HCT116 (cell line): ENCODE data around the gene GRIFIN. TPM values are rescaled to one million over a fixed set of nuclear protein-coding genes. Genes with fewer than 3 reads are reported as not detected.

Source experiments
- ATAC-seq: fragments of 200-7000 bp; cut with Tn5 transposase; 2 replicates; pipeline ENCODE4 v1.9.1; 2020; ENCODE audit warnings: mild to moderate bottlenecking, moderate library complexity
- BruUV-seq: library from RNA; stranded (reverse); fragments of 400-500 nt; replicated peaks from 2 replicates; lab custom pipeline; 2021; lab: Mats Ljungman, UMichigan
- CTCF ChIA-PET: fragments of 300-600 bp; sonication (Branson Sonifier 250); formaldehyde crosslinking; loops from one replicate; lab custom pipeline; 2021; ENCODE audit warnings: antibody characterized with exemption; lab: Charles Lee
- POLR2A ChIA-PET: fragments of 300-600, 350-600 bp; sonication (Branson Sonifier 250); formaldehyde crosslinking; loops from one replicate; lab custom pipeline; 2021; ENCODE audit warnings: antibody characterized with exemption; lab: Charles Lee
- RAD21 ChIA-PET, 2 experiments: fragments of 300-600 bp; sonication (Branson Sonifier 250); formaldehyde crosslinking; loops; one replicate each; lab custom pipeline; 2023; ENCODE audit warnings: low total read pairs in 2 of 2; ENCODE audit not compliant: uncharacterized antibody in 2 of 2, unreplicated experiment in 2 of 2, low non-redundant PET in 1 of 2; lab: Charles Lee
- DNase-seq: peaks from one replicate; pipeline ENCODE4 v3.0.0-alpha.2; 2010; ENCODE audit warnings: low read depth, low spot score
- H2AFZ ChIP-seq: fragments of 200-600 bp; shearing (Covaris generic), sonication (generic); 2 replicates; pipeline ENCODE4 v1.6.1; 2017; ENCODE audit warnings: low read depth, mixed run types, mixed read lengths, antibody characterized with exemption, low read length; ENCODE audit not compliant: poor library complexity, severe bottlenecking
- H3K27ac ChIP-seq: 2 replicates; pipeline ENCODE4 v1.5.1; 2012; ENCODE audit warnings: low read depth, low read length
- H3K27me3 ChIP-seq: fragments of 200-600 bp; sonication (generic); 2 replicates; pipeline ENCODE4 v1.6.1; 2016; ENCODE audit warnings: mixed run types, low read length, mixed read lengths; ENCODE audit not compliant: insufficient read depth
- H3K36me3 ChIP-seq, 2 experiments: fragments of 200-500 bp in 1 of 2; fragments of 200-600 bp in 1 of 2; sonication (Bioruptor generic) in 1 of 2; sonication (generic) in 1 of 2; 2 replicates each; pipeline versions ENCODE4 v1.5.1 to v1.6.1; 2014 to 2016; ENCODE audit warnings: low read length in 2 of 2, inconsistent platforms in 1 of 2, mixed read lengths in 1 of 2, mixed run types in 1 of 2; ENCODE audit not compliant: insufficient read depth in 2 of 2, control insufficient read depth in 1 of 2
- H3K4me1 ChIP-seq, 2 experiments: fragments of 200-600 bp in 1 of 2; sonication (generic) in 1 of 2; 2 replicates each; pipeline versions ENCODE4 v1.5.1 to v1.6.1; 2012 to 2017; ENCODE audit warnings: low read length in 2 of 2, inconsistent platforms in 1 of 2, mild to moderate bottlenecking in 1 of 2, mixed read lengths in 1 of 2, mixed run types in 1 of 2, moderate library complexity in 1 of 2; ENCODE audit not compliant: insufficient read depth in 2 of 2, control insufficient read depth in 1 of 2
- H3K4me2 ChIP-seq: fragments of 200-600 bp; sonication (generic); 2 replicates; pipeline ENCODE4 v1.6.1; 2017; ENCODE audit warnings: mixed run types, low read length, mixed read lengths
- H3K4me3 ChIP-seq, 2 experiments: fragments of 200-600 bp in 1 of 2; sonication (generic) in 1 of 2; replicated peaks in 1 of 2; 2 replicates each; pipeline ENCODE4 v1.5.1; 2011 to 2016; ENCODE audit warnings: low read length in 2 of 2, control low read depth in 1 of 2, low read depth in 1 of 2, mild to moderate bottlenecking in 1 of 2, mixed read lengths in 1 of 2, mixed run types in 1 of 2
- H3K79me2 ChIP-seq: fragments of 200-600 bp; sonication (generic); 2 replicates; pipeline ENCODE4 v1.6.1; 2017; ENCODE audit warnings: mild to moderate bottlenecking, mixed run types, low read length, moderate library complexity, mixed read lengths; ENCODE audit not compliant: insufficient read depth
- H3K9ac ChIP-seq: fragments of 200-600 bp; sonication (generic); 2 replicates; pipeline ENCODE4 v1.6.1; 2016; ENCODE audit warnings: low read length, mixed read lengths
- H3K9me2 ChIP-seq: fragments of 200-600 bp; sonication (generic), shearing (Covaris generic); 2 replicates; pipeline ENCODE4 v1.6.1; 2017; ENCODE audit warnings: mixed run types, mild to moderate bottlenecking, moderate library complexity; ENCODE audit not compliant: insufficient read depth
- H3K9me3 ChIP-seq, 2 experiments: fragments of 200-500 bp in 1 of 2; fragments of 200-600 bp in 1 of 2; sonication (Bioruptor generic) in 1 of 2; sonication (generic) in 1 of 2; 2 replicates each; pipeline ENCODE4 v1.6.1; 2014 to 2017; ENCODE audit warnings: low read length in 2 of 2, mixed read lengths in 2 of 2, inconsistent platforms in 1 of 2, low read depth in 1 of 2, mild to moderate bottlenecking in 1 of 2, mixed run types in 1 of 2, moderate library complexity in 1 of 2; ENCODE audit not compliant: control insufficient read depth in 1 of 2, insufficient read depth in 1 of 2
- H4K20me1 ChIP-seq: fragments of 200-600 bp; sonication (generic), shearing (Covaris generic); 2 replicates; pipeline ENCODE4 v1.6.1; 2017; ENCODE audit warnings: mixed run types, mild to moderate bottlenecking, moderate library complexity; ENCODE audit not compliant: insufficient read depth
- ATF3 ChIP-seq: IDR thresholded peaks from 2 replicates; pipeline ENCODE4 v1.6.1; 2012
- CBX3 ChIP-seq: IDR thresholded peaks from 2 replicates; pipeline ENCODE4 v1.6.1; 2012; ENCODE audit warnings: low read depth
- CEBPB ChIP-seq: IDR thresholded peaks from 2 replicates; pipeline ENCODE4 v1.6.1; 2012; ENCODE audit warnings: low read depth
- CTCF ChIP-seq, 3 experiments: fragments of 200-600 bp in 1 of 3; sonication (generic) in 1 of 3; IDR thresholded peaks in 2 of 3; conservative IDR thresholded peaks in 1 of 3; 2 replicates each; pipeline ENCODE4 v1.5.1; 2012 to 2017; ENCODE audit warnings: low read depth in 2 of 3, low read length in 2 of 3, antibody characterized with exemption in 1 of 3, borderline replicate concordance in 1 of 3, control low read depth in 1 of 3, mild to moderate bottlenecking in 1 of 3, mixed read lengths in 1 of 3, mixed run types in 1 of 3, moderate library complexity in 1 of 3; ENCODE audit not compliant: insufficient read depth in 1 of 3
- ELF1 ChIP-seq: IDR thresholded peaks from 2 replicates; pipeline ENCODE4 v1.6.1; 2012; ENCODE audit warnings: low read depth, borderline replicate concordance
- EZH2 ChIP-seq: fragments of 200-600 bp; sonication (generic); IDR thresholded peaks from 2 replicates; pipeline ENCODE4 v1.6.1; 2017; ENCODE audit warnings: antibody characterized with exemption, mixed run types
- FOSL1 ChIP-seq: IDR thresholded peaks from 2 replicates; pipeline ENCODE4 v1.6.1; 2012; ENCODE audit warnings: low read depth
- POLR2AphosphoS5 ChIP-seq: IDR thresholded peaks from 2 replicates; pipeline ENCODE4 v1.6.1; 2011; ENCODE audit warnings: mild to moderate bottlenecking, low read depth, low read length, moderate library complexity
- RAD21 ChIP-seq: IDR thresholded peaks from 2 replicates; pipeline ENCODE4 v1.6.1; 2012; ENCODE audit warnings: low read depth, mild to moderate bottlenecking
- REST ChIP-seq: IDR thresholded peaks from 2 replicates; pipeline ENCODE4 v1.6.1; 2012; ENCODE audit warnings: low read depth
- SIN3A ChIP-seq: IDR thresholded peaks from 2 replicates; pipeline ENCODE4 v1.6.1; 2012; ENCODE audit warnings: low read depth
- SP1 ChIP-seq: IDR thresholded peaks from 2 replicates; pipeline ENCODE4 v1.6.1; 2012; ENCODE audit warnings: low read depth
- SRF ChIP-seq: IDR thresholded peaks from 2 replicates; pipeline ENCODE4 v1.6.1; 2012; ENCODE audit warnings: low read depth
- TCF7L2 ChIP-seq: IDR thresholded peaks from 2 replicates; pipeline ENCODE4 v1.7.0; 2011; ENCODE audit warnings: borderline replicate concordance, inconsistent platforms; ENCODE audit not compliant: insufficient read depth, insufficient read length; ENCODE audit errors: extremely low read depth
- ZFX ChIP-seq: fragments of 450-650 bp; IDR thresholded peaks from 2 replicates; pipeline ENCODE4 v1.6.1; 2017
- ZNF274 ChIP-seq: fragments of 200-500 bp; sonication (Bioruptor generic); IDR thresholded peaks from 2 replicates; pipeline ENCODE4 v1.6.1; 2014; ENCODE audit warnings: mild to moderate bottlenecking, low read depth, low read length, inconsistent platforms
- intact Hi-C: fragments of 100-400 bp; cut with micrococcal nuclease; formaldehyde crosslinking; loops from 2 replicates; pipeline ENCODE4 v1.10.0; 2022
- total RNA-seq: library from RNA; stranded (reverse); gene quantifications from one replicate; pipeline ENCODE4 v1.2.1, GENCODE V29; 2021; ENCODE audit not compliant: unreplicated experiment
- TF ChIP-seq, protein P1 (sequence below): IDR thresholded peaks from 2 replicates; pipeline ENCODE4 v1.6.1; 2011; ENCODE audit warnings: mild to moderate bottlenecking, low read length, moderate library complexity; ENCODE audit not compliant: insufficient replicate concordance; ENCODE audit errors: extremely low read depth

GRIFIN gene
- total RNA-seq, 1 experiment from 2014 or later: not detected

DNA sequence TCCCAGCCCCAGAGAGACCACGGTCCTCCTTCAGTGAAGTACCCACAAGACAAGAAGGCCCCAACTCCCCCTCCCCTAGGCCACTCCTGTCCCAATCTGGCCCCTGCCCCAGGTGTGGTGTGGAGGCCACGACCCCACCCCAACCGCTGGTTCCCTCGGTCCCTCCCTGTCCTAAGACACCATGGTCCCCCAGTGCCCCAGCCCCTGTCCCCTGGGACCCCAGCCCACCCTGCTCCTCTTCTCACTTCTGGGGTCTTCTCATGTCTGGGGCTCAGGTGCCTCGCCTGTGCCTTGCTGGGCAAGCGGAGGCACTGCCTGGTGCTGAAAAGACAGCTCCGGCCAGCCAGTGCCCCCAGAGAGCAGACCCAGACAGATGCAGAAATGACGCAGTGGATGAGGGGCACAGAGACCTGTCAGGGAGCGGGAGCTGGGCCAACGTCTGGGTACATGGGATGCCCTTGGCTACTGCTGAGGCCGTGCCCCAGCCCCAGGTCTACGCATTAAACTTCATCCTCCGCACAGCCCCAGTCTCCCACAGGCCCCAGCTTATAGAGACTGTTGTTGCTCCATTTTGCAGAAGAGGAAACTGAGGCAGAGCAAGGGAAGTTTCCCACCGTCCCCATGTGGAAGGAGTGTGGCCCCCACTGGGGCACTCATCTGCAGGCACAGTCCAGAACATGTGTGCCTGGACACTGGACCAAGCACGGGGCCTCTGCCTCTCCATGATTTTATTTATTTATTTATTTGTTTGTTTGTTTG, 14.8 kb downstream of the GRIFIN start:
- ChIA-PET CTCF (no interaction called here), POLR2A (no interaction called here), RAD21 (no interaction called here)
- no peak overlapping the region for H3K27ac ChIP-seq
- no peaks in the 10 kb centered on the region for H3K27me3 ChIP-seq
- H3K36me3 ChIP-seq: no peaks in the 10 kb centered on the region
- no TSS peak for BruUV-seq
- DNase-seq (no peak), ATAC-seq (no peak)
- no peak for TF ChIP-seq ATF3
- TF ChIP-seq SP1: no peak
- TF ChIP-seq SIN3A: no peak
- TF ChIP-seq, protein P1, sequence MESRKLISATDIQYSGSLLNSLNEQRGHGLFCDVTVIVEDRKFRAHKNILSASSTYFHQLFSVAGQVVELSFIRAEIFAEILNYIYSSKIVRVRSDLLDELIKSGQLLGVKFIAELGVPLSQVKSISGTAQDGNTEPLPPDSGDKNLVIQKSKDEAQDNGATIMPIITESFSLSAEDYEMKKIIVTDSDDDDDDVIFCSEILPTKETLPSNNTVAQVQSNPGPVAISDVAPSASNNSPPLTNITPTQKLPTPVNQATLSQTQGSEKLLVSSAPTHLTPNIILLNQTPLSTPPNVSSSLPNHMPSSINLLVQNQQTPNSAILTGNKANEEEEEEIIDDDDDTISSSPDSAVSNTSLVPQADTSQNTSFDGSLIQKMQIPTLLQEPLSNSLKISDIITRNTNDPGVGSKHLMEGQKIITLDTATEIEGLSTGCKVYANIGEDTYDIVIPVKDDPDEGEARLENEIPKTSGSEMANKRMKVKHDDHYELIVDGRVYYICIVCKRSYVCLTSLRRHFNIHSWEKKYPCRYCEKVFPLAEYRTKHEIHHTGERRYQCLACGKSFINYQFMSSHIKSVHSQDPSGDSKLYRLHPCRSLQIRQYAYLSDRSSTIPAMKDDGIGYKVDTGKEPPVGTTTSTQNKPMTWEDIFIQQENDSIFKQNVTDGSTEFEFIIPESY: no peak
- no peak for TF ChIP-seq SRF
- TF ChIP-seq CTCF (IDR thresholded peaks at IDR 0.05 in 2 of 3, conservative IDR thresholded peaks at IDR 0.05 in 1 of 3; ENCODE audit: borderline replicate concordance in 1 of 3, insufficient read depth in 1 of 3, low read depth in 2 of 3, low read length in 2 of 3): no peak
- TF ChIP-seq TCF7L2: no peak
- no peak for TF ChIP-seq ZNF274
- no peak for TF ChIP-seq FOSL1
- no peak for TF ChIP-seq EZH2
- TF ChIP-seq ELF1: no peak
- no peak for TF ChIP-seq REST
- no peak for TF ChIP-seq RAD21
- TF ChIP-seq ZFX: no peak
- no peak for TF ChIP-seq POLR2AphosphoS5
- no peak for TF ChIP-seq CBX3
- TF ChIP-seq CEBPB: no peak
- intact Hi-C loops: no loop called here
- no peak overlapping the region for H3K4me2 ChIP-seq
- H2AFZ ChIP-seq: no peak overlapping the region
- H3K4me1 ChIP-seq: no peaks in the 10 kb centered on the region; a peak in 1 of 4 replicates
- no peak overlapping the region for H3K9ac ChIP-seq
- no peaks in the 10 kb centered on the region for H3K9me3 ChIP-seq
- no peaks in the 10 kb centered on the region for H3K9me2 ChIP-seq
- no peaks in the 10 kb centered on the region for H4K20me1 ChIP-seq
- H3K4me3 ChIP-seq: no peak overlapping the region
- H3K79me2 ChIP-seq: no peaks in the 10 kb centered on the region
